GM18511 (cell line): Measurements from ENCODE around the gene STX7.
A peak's percentile ranks its signal among the peaks of the same experiment; 100 is the strongest.
"Not testable (repeated sequence)": the region's sequence is repeated elsewhere in the genome, so short reads cannot be mapped to it uniquely, and the experiment has no call there.

ENCODE experiments used
- ATAC-seq: cut with Tn5 transposase; IDR thresholded peaks from one replicate; pipeline ENCODE4 v1.9.1; 2021; ENCODE audit warnings: mild to moderate bottlenecking, moderate library complexity; ENCODE audit not compliant: unreplicated experiment

STX7 gene

GRCh38 chr6:132512638-132513632 lies at the start of gene STX7:
TSS of gene STX7 (minus strand) at chr6:132513116. CDS start at chr6:132503530, 9,586 bp downstream.
- peak; percentile 89 for ATAC-seq

GRCh38 chr6:132560087-132560486 lies 47.2 kb upstream of the STX7 start:
- not testable (repeated sequence) for ATAC-seq

GRCh38 chr6:132552372-132552771 lies 39.5 kb upstream of the STX7 start, which contains the start of gene TAAR8:
TSS of gene TAAR8 (plus strand) at chr6:132552672. CDS start at chr6:132552693, 21 bp downstream.
- no peak for ATAC-seq

GRCh38 chr6:132551214-132551613 lies 38.3 kb upstream of the STX7 start:
- ATAC-seq: no peak

- no peak for ATAC-seq
Observed at GRCh38 chr6:132548746-132549463, 36.0 kb upstream of the STX7 start.

- ATAC-seq: no peak
Observed at GRCh38 chr6:132544826-132545225, 31.9 kb upstream of the STX7 start.

GRCh38 chr6:132537977-132538376 lies 25.1 kb upstream of the STX7 start, which contains the start of gene TAAR9:
TSS of gene TAAR9 (plus strand) at chr6:132538277. CDS start at chr6:132538290, 13 bp downstream.
- ATAC-seq: no peak

- no peak for ATAC-seq
Observed at GRCh38 chr6:132537145-132537544, 24.2 kb upstream of the STX7 start.

GRCh38 chr6:132534546-132534945 lies 21.6 kb upstream of the STX7 start:
- ATAC-seq: not testable (repeated sequence)

GRCh38 chr6:132530293-132530974 lies 17.5 kb upstream of the STX7 start:
- ATAC-seq: peak; percentile 97

GRCh38 chr6:132527791-132528190 lies 14.9 kb upstream of the STX7 start:
- no peak for ATAC-seq

- no peak for ATAC-seq
Observed at GRCh38 chr6:132526461-132526860, 13.5 kb upstream of the STX7 start.

GRCh38 chr6:132525866-132526265 lies 12.9 kb upstream of the STX7 start:
- ATAC-seq: no peak

- no peak for ATAC-seq
Observed at GRCh38 chr6:132524646-132525045, 11.7 kb upstream of the STX7 start.

- no peak for ATAC-seq
Observed at GRCh38 chr6:132520953-132521352, 8.0 kb upstream of the STX7 start.

GRCh38 chr6:132515386-132515785 lies 2.5 kb upstream of the STX7 start:
- no peak for ATAC-seq

GRCh38 chr6:132513831-132514545 lies 1.1 kb upstream of the STX7 start:
- ATAC-seq: no peak

GRCh38 chr6:132512342-132512637 lies 626 bp downstream of the STX7 start:
- ATAC-seq: no peak

- peak; percentile 24 for ATAC-seq
Observed at GRCh38 chr6:132511831-132512220, 1.1 kb downstream of the STX7 start.

GRCh38 chr6:132511210-132511830 lies 1.6 kb downstream of the STX7 start:
- ATAC-seq: no peak
